AG04449 (cell line): ENCODE data around the gene RPGR.

Experiments
- CTCF ChIA-PET: fragments of 350-600 bp; formaldehyde crosslinking; extraction: SDS; loops from one replicate; lab custom pipeline; 2021; ENCODE audit warnings: antibody characterized with exemption; lab: Yijun Ruan, JAX
- POLR2A ChIA-PET: fragments of 400-600, 350-600 bp; formaldehyde crosslinking; extraction: SDS; loops from one replicate; lab custom pipeline; 2020; ENCODE audit warnings: antibody characterized with exemption, inconsistent platforms; lab: Yijun Ruan, JAX
- DNase-seq: peaks from one replicate; pipeline ENCODE4 v3.0.0-alpha.2; 2010; ENCODE audit warnings: low read depth, low spot score
- H3K4me3 ChIP-seq: 2 replicates; pipeline ENCODE4 v1.5.1; 2011; ENCODE audit warnings: low read depth, mild to moderate bottlenecking, control low read depth, low read length
- TF ChIP-seq, protein P1 (sequence below): IDR thresholded peaks from one replicate; pipeline ENCODE4 v1.5.1; 2011; ENCODE audit warnings: mild to moderate bottlenecking, moderate library complexity, low read length, control low read depth, inconsistent platforms; ENCODE audit not compliant: insufficient read depth; ENCODE audit errors: missing control alignments

Gene RPGR

DNA sequence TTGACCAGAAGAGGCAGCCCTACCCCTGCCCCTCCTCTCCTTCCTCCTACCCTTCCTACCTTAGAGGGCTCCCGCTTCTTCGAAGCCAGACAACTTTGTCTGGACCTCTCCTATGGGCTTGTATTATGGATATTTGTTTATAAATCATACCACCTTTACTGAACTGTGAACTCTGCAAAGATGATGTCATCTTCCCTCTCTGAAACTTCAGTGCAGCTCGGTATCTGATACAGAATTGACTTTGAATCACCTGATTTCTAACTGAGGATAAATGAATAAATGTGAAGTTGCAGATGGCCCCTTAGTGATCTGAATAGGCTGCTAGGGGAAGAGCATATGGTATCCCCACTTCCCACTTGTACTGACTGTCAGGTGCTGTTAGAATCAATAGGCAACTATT, 24.0 kb upstream of the RPGR start:
- no peak for DNase-seq
- no peak overlapping the region for H3K4me3 ChIP-seq
- CTCF ChIA-PET: no interaction called here
- TF ChIP-seq, protein P1, sequence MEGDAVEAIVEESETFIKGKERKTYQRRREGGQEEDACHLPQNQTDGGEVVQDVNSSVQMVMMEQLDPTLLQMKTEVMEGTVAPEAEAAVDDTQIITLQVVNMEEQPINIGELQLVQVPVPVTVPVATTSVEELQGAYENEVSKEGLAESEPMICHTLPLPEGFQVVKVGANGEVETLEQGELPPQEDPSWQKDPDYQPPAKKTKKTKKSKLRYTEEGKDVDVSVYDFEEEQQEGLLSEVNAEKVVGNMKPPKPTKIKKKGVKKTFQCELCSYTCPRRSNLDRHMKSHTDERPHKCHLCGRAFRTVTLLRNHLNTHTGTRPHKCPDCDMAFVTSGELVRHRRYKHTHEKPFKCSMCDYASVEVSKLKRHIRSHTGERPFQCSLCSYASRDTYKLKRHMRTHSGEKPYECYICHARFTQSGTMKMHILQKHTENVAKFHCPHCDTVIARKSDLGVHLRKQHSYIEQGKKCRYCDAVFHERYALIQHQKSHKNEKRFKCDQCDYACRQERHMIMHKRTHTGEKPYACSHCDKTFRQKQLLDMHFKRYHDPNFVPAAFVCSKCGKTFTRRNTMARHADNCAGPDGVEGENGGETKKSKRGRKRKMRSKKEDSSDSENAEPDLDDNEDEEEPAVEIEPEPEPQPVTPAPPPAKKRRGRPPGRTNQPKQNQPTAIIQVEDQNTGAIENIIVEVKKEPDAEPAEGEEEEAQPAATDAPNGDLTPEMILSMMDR: no peak
- POLR2A ChIA-PET: no interaction called here

DNA sequence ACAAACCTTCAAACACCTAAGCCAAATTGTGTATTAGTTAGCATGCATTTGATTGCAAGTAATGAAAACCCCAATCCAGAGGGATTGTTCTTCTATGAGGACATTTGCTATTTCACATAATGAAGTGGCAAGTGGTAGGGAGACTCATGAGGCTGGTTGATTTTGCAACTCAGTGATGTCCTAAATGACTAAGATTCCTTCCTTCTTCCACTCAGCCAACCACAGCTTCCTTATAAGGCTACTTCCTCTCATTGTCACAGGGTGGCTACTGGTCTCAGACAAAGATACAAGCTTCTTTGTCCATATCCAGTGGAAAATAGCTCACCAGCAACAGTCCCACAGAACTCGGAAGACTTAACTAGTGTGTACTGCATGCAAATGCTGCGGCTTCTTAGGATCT, 19.8 kb upstream of the RPGR start:
- no peak overlapping the region for H3K4me3 ChIP-seq
- POLR2A ChIA-PET: no interaction called here
- DNase-seq: no peak
- TF ChIP-seq, protein P1: no peak
- CTCF ChIA-PET: no interaction called here

DNA sequence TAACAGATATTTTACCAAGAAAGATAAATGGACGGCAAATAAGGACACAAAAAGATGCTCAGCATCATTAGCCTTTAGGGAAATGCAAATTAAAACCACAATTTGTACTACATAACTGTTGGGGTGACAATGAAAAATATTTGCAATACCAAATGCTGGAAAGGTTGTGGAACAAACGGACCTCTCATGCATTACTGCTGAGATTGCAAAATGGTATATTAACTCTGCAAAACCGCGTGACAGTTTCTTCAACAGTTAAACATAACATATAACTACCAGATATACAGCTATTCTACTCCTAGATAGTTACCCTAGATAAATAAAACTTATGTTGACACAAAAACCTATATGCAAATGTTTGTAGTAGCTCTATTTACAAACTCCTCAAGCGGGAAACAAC, 18.8 kb upstream of the RPGR start:
- H3K4me3 ChIP-seq: no peak overlapping the region
- ChIA-PET POLR2A (no interaction called here), CTCF (no interaction called here)
- TF ChIP-seq, protein P1: no peak
- DNase-seq: no peak

DNA sequence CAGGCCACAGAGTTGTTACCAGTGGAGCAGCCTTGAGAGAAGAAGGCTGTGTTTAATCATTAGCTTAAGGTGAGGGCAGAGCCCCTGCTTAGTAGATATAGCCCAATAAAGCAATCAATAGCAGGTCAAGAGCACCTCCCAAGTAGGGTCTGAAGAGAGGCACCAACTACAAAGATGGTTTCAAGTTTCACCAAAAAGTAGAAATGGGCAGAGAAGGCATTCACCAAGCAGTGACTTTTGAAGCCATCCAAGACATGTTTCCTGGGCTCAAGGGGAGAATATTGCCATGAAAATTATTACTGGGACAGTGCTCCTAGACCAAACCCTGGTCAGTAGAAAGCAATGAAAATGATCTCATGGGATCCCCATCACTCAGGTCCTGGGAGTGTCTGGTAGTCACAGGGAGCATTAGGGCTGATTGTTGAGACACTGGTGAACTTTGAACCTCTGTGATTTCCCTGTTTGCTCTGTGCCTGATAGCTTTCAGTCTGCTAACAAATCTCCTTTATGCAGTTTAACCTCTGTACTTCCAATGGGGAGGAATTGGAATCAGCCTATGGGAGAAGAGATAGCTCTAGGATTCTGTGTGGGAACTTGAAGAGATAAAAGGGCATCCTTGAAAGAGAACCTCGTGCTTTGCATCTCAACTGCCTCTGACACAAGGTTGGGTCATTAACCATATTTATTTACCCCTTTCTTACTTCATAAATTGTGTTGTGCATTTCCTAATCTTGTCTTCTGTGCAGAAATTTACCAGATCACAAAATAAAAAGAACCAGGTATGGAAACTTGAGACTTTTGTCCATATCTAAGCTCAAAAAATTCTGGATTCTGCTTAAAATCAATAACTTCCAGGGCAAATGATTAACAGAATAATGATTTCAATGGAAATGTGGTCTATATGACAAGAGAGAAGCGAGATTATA, 15.8 kb upstream of the RPGR start:
- ChIA-PET CTCF (no interaction called here), POLR2A (no interaction called here)
- no peak overlapping the region for H3K4me3 ChIP-seq
- TF ChIP-seq, protein P1: no peak
- no peak for DNase-seq

DNA sequence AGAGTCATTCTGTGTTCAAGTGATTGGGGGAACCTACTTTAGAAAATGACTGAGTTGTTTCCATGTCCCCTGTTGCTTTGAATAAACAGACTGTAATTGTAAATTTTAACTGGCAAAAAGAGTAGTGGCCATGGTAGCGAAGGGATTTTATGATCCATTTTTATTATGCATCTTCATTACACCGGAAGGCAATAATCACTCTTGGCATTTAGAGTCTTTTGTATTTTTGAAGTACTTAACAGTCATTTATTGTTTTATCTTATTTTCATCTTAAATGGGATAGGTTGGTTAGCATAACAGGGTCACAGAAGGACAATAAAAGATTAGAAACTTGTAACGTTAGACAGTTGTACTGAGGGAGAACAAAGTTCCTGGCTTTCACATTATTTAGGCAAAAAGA, 14.1 kb upstream of the RPGR start:
- H3K4me3 ChIP-seq: no peak overlapping the region
- TF ChIP-seq, protein P1: no peak
- POLR2A ChIA-PET: no interaction called here
- DNase-seq: no peak
- CTCF ChIA-PET: no interaction called here

DNA sequence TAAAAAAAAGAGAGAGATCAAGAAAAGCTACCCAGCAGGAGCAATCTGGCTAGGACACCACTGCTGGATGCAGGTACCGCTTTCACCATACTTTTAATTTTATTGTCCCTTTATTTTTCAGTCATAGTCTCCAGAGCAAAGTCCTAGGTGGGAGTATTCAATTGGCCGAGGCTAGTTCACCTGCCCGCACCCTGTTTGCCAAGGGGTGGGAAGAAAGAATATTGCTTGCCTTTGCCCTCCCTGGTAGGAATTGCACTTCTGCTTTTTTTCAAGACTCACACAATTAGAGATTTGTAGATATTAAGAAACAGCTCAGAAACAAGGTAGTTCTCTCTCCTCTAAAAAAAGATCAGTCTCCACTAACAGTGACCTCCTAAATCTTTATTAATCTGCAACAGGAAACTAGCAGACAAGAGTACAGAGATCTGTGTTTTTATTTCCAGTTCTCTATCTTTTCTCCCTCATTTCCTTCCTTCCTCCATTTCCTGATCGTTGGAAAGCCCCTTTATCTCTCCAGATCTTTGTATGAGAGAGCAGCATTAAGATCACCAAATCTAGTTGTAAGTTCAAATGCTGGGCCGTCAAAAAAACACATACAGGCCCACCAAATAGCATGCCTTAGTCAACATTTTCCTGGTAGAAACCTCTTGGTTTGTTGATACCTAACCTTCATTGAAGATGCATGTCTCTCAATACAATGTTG, 9.4 kb upstream of the RPGR start:
- H3K4me3 ChIP-seq: no peak overlapping the region
- TF ChIP-seq, protein P1: no peak
- DNase-seq: no peak
- ChIA-PET POLR2A (no interaction called here), CTCF (interaction anchor here (1.7 kb wide), 1 partner anchor 10 kb away, joined by 4 read pairs; the partner anchor contains the start of gene RPGR)
